Effector memory CD8-positive, alpha-beta T cell (primary cell): Measurements from ENCODE around the gene CCL20.
A peak's percentile ranks its signal among the peaks of the same experiment; 100 is the strongest.
"Not testable (repeated sequence)": the region's sequence is repeated elsewhere in the genome, so short reads cannot be mapped to it uniquely, and the experiment has no call there.

Experiments used
- ATAC-seq: fragments of 150-1000 bp; cut with Tn5 transposase; replicated peaks from 2 replicates; pipeline ENCODE4 v1.10.0; 2021; ENCODE audit warnings: mild to moderate bottlenecking, moderate library complexity
- DNase-seq, 3 experiments: peaks; one replicate each; pipeline ENCODE4 v3.0.0; 2021
- H3K27ac Mint-ChIP-seq, 2 donors: one replicate each; pipeline ENCODE4 v1.8.0; 2022; ENCODE audit warnings: mild to moderate bottlenecking in 2 of 2, mixed read lengths in 2 of 2, moderate library complexity in 2 of 2
- H3K27me3 Mint-ChIP-seq, 2 donors: one replicate each; pipeline ENCODE4 v1.8.0; 2022; ENCODE audit warnings: mixed read lengths in 2 of 2
- H3K36me3 Mint-ChIP-seq: one replicate; pipeline ENCODE4 v1.8.0; 2022; ENCODE audit warnings: mild to moderate bottlenecking, moderate library complexity, mixed read lengths; ENCODE audit not compliant: insufficient read depth
- H3K4me1 Mint-ChIP-seq, 2 donors: one replicate each; pipeline ENCODE4 v1.8.0; 2022; ENCODE audit warnings: low read depth in 2 of 2, mixed read lengths in 2 of 2
- H3K4me3 Mint-ChIP-seq, 2 donors: one replicate each; pipeline ENCODE4 v1.8.0; 2022; ENCODE audit warnings: mild to moderate bottlenecking in 2 of 2, mixed read lengths in 2 of 2, moderate library complexity in 2 of 2
- H3K9me3 Mint-ChIP-seq, 2 donors: one replicate each; pipeline ENCODE4 v1.8.0; 2022; ENCODE audit warnings: mixed read lengths in 2 of 2

CCL20 gene

GRCh38 chr2:227827143-227827542 lies 13.5 kb downstream of the CCL20 start:
- DNase-seq, result no peak
- Mint-ChIP-seq H3K4me3 (no peak overlapping the region), H3K9me3 (peaks cover 0 to 3% of the 10 kb centered on the region in 2 donors), H3K4me1 (peaks cover 0 to 12% of the 10 kb centered on the region in 2 donors), H3K27me3 (no peaks in the 10 kb centered on the region), H3K36me3 (no peaks in the 10 kb centered on the region), H3K27ac (peak overlapping the region in 1 of 2 donors; percentile 77)
- ATAC-seq, result no peak

- H3K27ac Mint-ChIP-seq, result no peak overlapping the region
Observed at GRCh38 chr2:227828477-227828912, 14.9 kb downstream of the CCL20 start.

DNA sequence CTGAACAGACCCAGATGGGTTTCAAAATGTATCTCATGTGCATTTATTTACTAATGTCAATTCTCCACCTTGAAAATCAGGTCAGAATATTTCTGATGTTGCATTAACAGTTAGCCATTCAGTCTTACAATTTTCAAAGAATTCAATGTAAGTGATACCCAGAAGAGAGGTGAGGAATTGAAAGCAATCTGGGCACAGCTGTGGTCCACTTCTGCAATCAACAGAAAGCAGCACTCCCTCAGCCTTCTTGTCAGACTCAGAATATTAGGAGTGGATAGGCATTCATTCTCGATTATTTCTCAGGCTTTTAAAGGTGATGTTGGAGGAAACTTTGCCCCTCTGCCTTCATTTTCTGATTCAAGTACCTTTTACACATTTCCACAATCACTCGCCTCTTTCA lies 15.7 kb downstream of the CCL20 start:
- H3K9me3 Mint-ChIP-seq, result no peaks in the 10 kb centered on the region
- H3K27me3 Mint-ChIP-seq, result no peaks in the 10 kb centered on the region
- H3K36me3 Mint-ChIP-seq, result no peaks in the 10 kb centered on the region
- no peak for DNase-seq
- peaks cover 0 to 12% of the 10 kb centered on the region in 2 donors for H3K4me1 Mint-ChIP-seq
- no peak overlapping the region for H3K4me3 Mint-ChIP-seq
- ATAC-seq, result no peak
- no peak overlapping the region for H3K27ac Mint-ChIP-seq

More at GRCh38 chr2:227828477-227828912, 14.9 kb downstream of the CCL20 start:
- ATAC-seq (no peak), DNase-seq (no peak)
- no peaks in the 10 kb centered on the region for H3K36me3 Mint-ChIP-seq
- H3K9me3 Mint-ChIP-seq, result no peaks in the 10 kb centered on the region
- H3K4me3 Mint-ChIP-seq, result no peak overlapping the region
- H3K4me1 Mint-ChIP-seq, result peaks cover 0 to 12% of the 10 kb centered on the region in 2 donors
- no peaks in the 10 kb centered on the region for H3K27me3 Mint-ChIP-seq

DNA sequence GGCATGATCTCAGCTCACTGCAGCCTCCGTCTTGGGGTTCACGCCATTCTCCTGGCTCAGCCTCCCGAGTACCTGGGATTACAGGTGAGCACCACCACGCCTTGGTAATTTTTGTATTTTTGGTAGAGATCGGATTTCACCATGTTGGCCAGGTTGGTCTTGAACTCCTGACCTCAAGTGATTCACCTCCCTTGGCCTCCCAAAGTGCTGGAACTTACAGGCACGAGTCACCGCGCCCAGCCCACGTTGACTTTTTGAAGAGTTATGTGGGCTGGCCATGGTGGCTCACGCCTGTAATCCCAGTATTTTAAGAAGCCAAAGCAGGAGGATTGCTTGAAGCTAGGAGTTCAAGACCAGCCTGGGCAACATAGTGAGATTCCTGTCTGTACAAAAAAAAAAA lies 20.8 kb downstream of the CCL20 start:
- H3K27ac Mint-ChIP-seq, result no peak overlapping the region
- no peaks in the 10 kb centered on the region for H3K9me3 Mint-ChIP-seq
- DNase-seq (no peak), ATAC-seq (no peak)
- no peaks in the 10 kb centered on the region for H3K36me3 Mint-ChIP-seq
- no peaks in the 10 kb centered on the region for H3K4me1 Mint-ChIP-seq
- peaks cover 0 to 4% of the 10 kb centered on the region in 2 donors for H3K27me3 Mint-ChIP-seq
- H3K4me3 Mint-ChIP-seq, result no peak overlapping the region

- Mint-ChIP-seq H3K27ac (no peak overlapping the region), H3K9me3 (no peaks in the 10 kb centered on the region), H3K4me3 (no peak overlapping the region), H3K4me1 (no peaks in the 10 kb centered on the region), H3K27me3 (peaks cover 0 to 4% of the 10 kb centered on the region in 2 donors), H3K36me3 (peaks cover 4% of the 10 kb centered on the region)
- ATAC-seq (no peak), DNase-seq (no peak)
Observed at GRCh38 chr2:227834916-227835650, 21.4 kb downstream of the CCL20 start.

DNA sequence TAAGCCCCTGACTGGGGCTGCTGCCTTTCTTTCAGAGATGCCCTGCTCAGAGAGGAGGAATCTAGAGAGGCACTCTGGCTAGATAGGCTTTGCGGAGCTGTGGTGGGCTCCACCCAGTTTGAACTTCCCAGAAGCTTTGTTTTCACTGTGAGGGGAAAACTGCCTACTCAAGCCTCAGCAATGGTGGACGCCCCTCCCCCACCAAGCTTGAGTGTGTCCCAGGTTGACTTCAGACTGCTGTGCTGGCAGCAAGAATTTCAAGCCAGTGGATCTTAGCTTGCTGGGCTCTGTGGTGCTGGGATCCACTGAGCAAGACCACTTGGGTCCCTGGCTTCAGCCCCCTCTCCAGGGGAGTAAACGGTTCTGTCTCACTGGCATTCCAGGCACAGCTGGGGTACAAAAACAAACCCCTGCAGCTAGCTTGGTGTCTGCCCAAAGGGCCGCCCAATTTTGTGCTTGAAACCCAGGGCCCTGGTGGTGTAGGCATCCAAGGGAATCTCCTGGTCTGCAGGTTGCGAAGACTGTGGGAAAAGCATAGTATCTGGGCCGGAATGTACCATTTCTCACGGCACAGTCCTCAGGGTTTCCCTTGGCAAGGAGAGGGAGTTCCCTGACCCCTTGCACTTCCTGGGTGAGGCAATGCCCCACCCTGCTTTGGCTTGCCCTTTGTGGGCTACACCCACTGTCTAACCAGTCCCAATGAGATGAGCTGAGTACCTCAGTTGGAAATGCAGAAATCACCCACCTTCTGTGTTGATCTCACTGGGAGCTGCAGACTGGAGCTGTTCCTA lies 25.9 kb downstream of the CCL20 start:
- not testable (repeated sequence) for H3K27me3 Mint-ChIP-seq, H3K9me3 Mint-ChIP-seq, H3K27ac Mint-ChIP-seq, H3K4me3 Mint-ChIP-seq, H3K4me1 Mint-ChIP-seq, H3K36me3 Mint-ChIP-seq, DNase-seq
- ATAC-seq, result peak; percentile 41

DNA sequence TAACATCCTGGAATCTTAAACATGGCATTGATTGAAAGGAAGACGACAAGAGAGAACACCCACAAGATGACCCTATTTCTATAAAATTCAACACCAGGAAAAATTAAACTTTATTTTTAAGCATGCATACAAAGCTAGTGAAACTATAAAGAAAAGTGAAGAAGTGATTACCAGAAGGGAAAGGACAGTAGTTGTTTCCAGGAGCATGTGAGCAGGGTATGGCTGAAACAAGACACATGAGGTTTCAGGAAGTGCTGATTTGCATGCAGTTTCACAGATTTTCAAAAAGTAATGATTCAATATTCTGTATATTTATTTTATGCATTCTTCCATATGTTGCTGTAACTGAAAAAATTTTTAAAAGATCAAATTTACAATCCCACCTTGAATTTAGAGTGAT lies 33.2 kb downstream of the CCL20 start:
- no peaks in the 10 kb centered on the region for H3K9me3 Mint-ChIP-seq
- H3K36me3 Mint-ChIP-seq, result peaks cover 13% of the 10 kb centered on the region
- H3K27me3 Mint-ChIP-seq, result no peaks in the 10 kb centered on the region
- H3K27ac Mint-ChIP-seq, result peak overlapping the region; percentile 33 to 77
- DNase-seq, result no peak
- H3K4me1 Mint-ChIP-seq, result peaks cover 0 to 9% of the 10 kb centered on the region in 2 donors
- ATAC-seq, result no peak
- peak overlapping the region in 1 of 2 donors; percentile 43 for H3K4me3 Mint-ChIP-seq

GRCh38 chr2:227848146-227848545 lies 34.5 kb downstream of the CCL20 start:
- DNase-seq, result no peak
- Mint-ChIP-seq H3K4me1 (peaks cover 0 to 9% of the 10 kb centered on the region in 2 donors), H3K27me3 (no peaks in the 10 kb centered on the region), H3K27ac (peak overlapping the region; percentile 39 to 77), H3K4me3 (peak overlapping the region; percentile 6 to 43), H3K36me3 (peaks cover 13% of the 10 kb centered on the region), H3K9me3 (no peaks in the 10 kb centered on the region)
- peak; percentile 17 for ATAC-seq

DNA sequence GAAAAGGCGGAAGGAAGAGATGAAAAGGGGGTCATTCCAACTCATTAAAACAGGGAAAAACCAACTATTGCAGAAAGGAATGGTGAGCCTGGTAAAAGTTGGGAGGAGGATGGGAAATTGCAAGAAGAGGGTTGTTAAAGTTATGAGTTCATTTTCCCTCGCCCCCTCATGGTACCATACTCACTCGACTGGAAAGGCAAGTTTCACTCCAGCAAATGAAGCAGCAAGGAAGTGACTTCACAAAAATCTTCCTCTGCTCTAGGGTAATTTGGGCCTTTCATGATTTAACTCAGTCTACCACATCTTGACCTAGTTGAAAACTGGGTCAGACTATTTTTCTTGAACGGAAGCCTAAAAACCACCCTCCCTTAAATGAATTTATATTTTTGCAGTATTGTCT lies 34.9 kb downstream of the CCL20 start:
- DNase-seq, result peak in 2 of 3 experiments; percentile 25 to 27
- peak; percentile 92 for ATAC-seq
- peak overlapping the region; percentile 39 to 77 for H3K27ac Mint-ChIP-seq
- no peaks in the 10 kb centered on the region for H3K9me3 Mint-ChIP-seq
- H3K4me1 Mint-ChIP-seq, result peaks cover 0 to 9% of the 10 kb centered on the region in 2 donors
- no peaks in the 10 kb centered on the region for H3K27me3 Mint-ChIP-seq
- peak overlapping the region; percentile 6 to 43 for H3K4me3 Mint-ChIP-seq
- H3K36me3 Mint-ChIP-seq, result peaks cover 13% of the 10 kb centered on the region

DNA sequence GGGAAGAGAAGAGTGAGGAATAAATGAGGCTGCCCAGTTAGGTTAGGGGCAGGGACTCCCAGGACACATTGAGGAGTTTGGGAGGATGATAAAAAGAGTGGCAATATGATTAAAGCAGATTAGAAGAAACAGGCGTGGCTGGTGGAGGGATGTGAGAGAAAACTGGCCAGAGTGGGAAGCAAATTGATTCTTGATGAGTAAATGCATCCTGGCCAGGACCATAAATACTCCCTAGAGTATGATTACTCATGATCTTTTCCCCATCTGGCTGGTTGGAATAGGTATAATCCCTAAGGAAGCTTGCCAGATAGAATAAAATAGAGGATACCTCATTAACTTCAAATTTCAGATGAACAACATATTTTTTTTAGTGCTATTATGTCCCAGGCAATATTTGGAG lies 36.3 kb downstream of the CCL20 start:
- H3K27me3 Mint-ChIP-seq, result no peaks in the 10 kb centered on the region
- H3K4me3 Mint-ChIP-seq, result no peak overlapping the region
- ATAC-seq (no peak), DNase-seq (no peak)
- H3K4me1 Mint-ChIP-seq, result peaks cover 0 to 9% of the 10 kb centered on the region in 2 donors
- H3K27ac Mint-ChIP-seq, result peak overlapping the region in 1 of 2 donors; percentile 77
- no peaks in the 10 kb centered on the region for H3K9me3 Mint-ChIP-seq
- peaks cover 13% of the 10 kb centered on the region for H3K36me3 Mint-ChIP-seq

GRCh38 chr2:227853204-227853629 lies 39.6 kb downstream of the CCL20 start:
- Mint-ChIP-seq H3K4me1 (peaks cover 0 to 4% of the 10 kb centered on the region in 2 donors), H3K27ac (no peak overlapping the region), H3K27me3 (no peaks in the 10 kb centered on the region), H3K9me3 (no peaks in the 10 kb centered on the region), H3K36me3 (peaks cover 5% of the 10 kb centered on the region), H3K4me3 (no peak overlapping the region)
- DNase-seq (no peak), ATAC-seq (no peak)

- Mint-ChIP-seq H3K27me3 (no peaks in the 10 kb centered on the region), H3K27ac (no peak overlapping the region)
- no peak for ATAC-seq
Observed at GRCh38 chr2:227853765-227854271, 40.2 kb downstream of the CCL20 start.

DNA sequence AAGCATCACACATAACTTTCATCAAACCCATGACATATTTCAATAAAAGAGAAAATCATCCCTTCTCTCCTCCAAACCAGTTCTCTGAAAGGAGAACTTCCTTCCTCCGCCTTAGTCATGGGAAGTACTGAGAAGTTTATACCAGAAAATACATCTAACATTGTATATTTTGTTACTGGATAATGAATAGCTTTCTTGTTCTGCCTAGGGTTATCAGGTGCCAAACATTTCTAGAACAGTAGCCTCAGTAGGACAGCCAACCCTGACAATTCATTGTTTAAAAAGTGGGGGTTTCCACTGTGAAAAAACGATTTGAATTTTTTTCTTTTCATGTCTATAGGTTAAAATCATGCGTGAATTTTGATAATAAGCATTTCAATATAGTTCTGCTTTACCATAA lies 41.8 kb downstream of the CCL20 start:
- no peak for DNase-seq
- Mint-ChIP-seq H3K27ac (no peak overlapping the region), H3K27me3 (no peaks in the 10 kb centered on the region), H3K4me3 (no peak overlapping the region), H3K36me3 (no peaks in the 10 kb centered on the region), H3K4me1 (no peaks in the 10 kb centered on the region), H3K9me3 (no peaks in the 10 kb centered on the region)
- no peak for ATAC-seq

More at GRCh38 chr2:227853765-227854271, 40.2 kb downstream of the CCL20 start:
- Mint-ChIP-seq H3K4me1 (peaks cover 0 to 4% of the 10 kb centered on the region in 2 donors), H3K4me3 (no peak overlapping the region), H3K9me3 (no peaks in the 10 kb centered on the region), H3K36me3 (no peaks in the 10 kb centered on the region)
- no peak for DNase-seq
